ENCODE data around the gene ITM2B.
"Not testable (repeated sequence)": the region's sequence is repeated elsewhere in the genome, so short reads cannot be mapped to it uniquely, and the experiment has no call there.

Gene ITM2B

GRCh38 chr13:48233046-48233888 lies at the start of gene ITM2B:
Gene ITM2B (plus strand): TSS chr13:48233206. CDS start chr13:48233361, 155 bp downstream.
- DNase-seq, result peak; percentile 63

GRCh38 chr13:48184260-48184659 lies 48.7 kb upstream of the ITM2B start:
- no peak for DNase-seq

- no peak for DNase-seq
Observed at GRCh38 chr13:48185018-48185417, 48.0 kb upstream of the ITM2B start.

GRCh38 chr13:48186722-48187121 lies 46.3 kb upstream of the ITM2B start:
- no peak for DNase-seq

GRCh38 chr13:48188131-48188530 lies 44.9 kb upstream of the ITM2B start:
- DNase-seq, result no peak

- no peak for DNase-seq
Observed at GRCh38 chr13:48188601-48189000, 44.4 kb upstream of the ITM2B start.

- no peak for DNase-seq
Observed at GRCh38 chr13:48189171-48189570, 43.8 kb upstream of the ITM2B start.

- DNase-seq, result no peak
Observed at GRCh38 chr13:48192411-48192935, 40.5 kb upstream of the ITM2B start.

- no peak for DNase-seq
Observed at GRCh38 chr13:48194379-48194754, 38.6 kb upstream of the ITM2B start.

GRCh38 chr13:48199404-48199946 lies 33.5 kb upstream of the ITM2B start:
- no peak for DNase-seq

- no peak for DNase-seq
Observed at GRCh38 chr13:48201044-48201443, 32.0 kb upstream of the ITM2B start.

- not testable (repeated sequence) for DNase-seq
Observed at GRCh38 chr13:48207207-48207606, 25.8 kb upstream of the ITM2B start.

GRCh38 chr13:48210178-48210577 lies 22.8 kb upstream of the ITM2B start:
- no peak for DNase-seq

- DNase-seq, result no peak
Observed at GRCh38 chr13:48214519-48215121, 18.4 kb upstream of the ITM2B start.

- not testable (repeated sequence) for DNase-seq
Observed at GRCh38 chr13:48215511-48216203, 17.3 kb upstream of the ITM2B start.

- no peak for DNase-seq
Observed at GRCh38 chr13:48216204-48216711, 16.7 kb upstream of the ITM2B start.

- no peak for DNase-seq
Observed at GRCh38 chr13:48220592-48220980, 12.4 kb upstream of the ITM2B start.

- DNase-seq, result no peak
Observed at GRCh38 chr13:48220981-48221685, 11.9 kb upstream of the ITM2B start.

- DNase-seq, result no peak
Observed at GRCh38 chr13:48221686-48222187, 11.3 kb upstream of the ITM2B start.

- no peak for DNase-seq
Observed at GRCh38 chr13:48222358-48223301, 10.4 kb upstream of the ITM2B start.

GRCh38 chr13:48224701-48225100 lies 8.3 kb upstream of the ITM2B start:
- no peak for DNase-seq
